WERI-Rb-1 (cell line): ENCODE measurements around the gene TNRC18.

Experiments
- DNase-seq: peaks from one replicate; pipeline ENCODE4 v3.0.0-alpha.2; 2020
- H3K27ac ChIP-seq: fragments of 250-450 bp; sonication (Bioruptor Pico); 2 replicates; pipeline ENCODE4 v1.5.1; 2020; ENCODE audit warnings: mild to moderate bottlenecking, moderate library complexity
- H3K27me3 ChIP-seq: fragments of 250-450 bp; sonication (Bioruptor Pico); 2 replicates; pipeline ENCODE4 v1.5.1; 2021; ENCODE audit warnings: mild to moderate bottlenecking, low read depth, moderate library complexity; ENCODE audit not compliant: insufficient read depth, severe bottlenecking
- H3K36me3 ChIP-seq: fragments of 250-450 bp; sonication (Bioruptor Pico); 2 replicates; pipeline ENCODE4 v1.5.1; 2020; ENCODE audit warnings: mild to moderate bottlenecking, moderate library complexity
- H3K4me3 ChIP-seq: 2 replicates; pipeline ENCODE4 v1.5.1; 2011; ENCODE audit warnings: low read depth, mild to moderate bottlenecking, control low read depth, low read length
- H3K9me3 ChIP-seq: fragments of 250-450 bp; sonication (Bioruptor Pico); 2 replicates; pipeline ENCODE4 v1.5.1; 2021; ENCODE audit warnings: mild to moderate bottlenecking, moderate library complexity; ENCODE audit not compliant: severe bottlenecking
- CTCF ChIP-seq: IDR thresholded peaks from 2 replicates; pipeline ENCODE4 v1.5.1; 2011; ENCODE audit warnings: low read depth, mild to moderate bottlenecking, control low read depth, inconsistent platforms, low read length

TNRC18 gene

GRCh38 chr7:5423976-5424748, 528 bp upstream of the TNRC18 start:
- H3K9me3 ChIP-seq, result no peaks in the 10 kb centered on the region
- peak overlapping the region; percentile 72 for H3K4me3 ChIP-seq
- H3K27ac ChIP-seq, result peak overlapping the region; percentile 94
- H3K36me3 ChIP-seq, result peaks cover 3% of the 10 kb centered on the region; the same call in 1 of the 2 replicates
- peak; percentile 96 for DNase-seq
- peaks cover 38% of the 10 kb centered on the region for H3K27me3 ChIP-seq
- no peak for TF ChIP-seq CTCF

- Histone ChIP-seq H3K4me3 (peak overlapping the region; percentile 86), H3K27me3 (peaks cover 47% of the 10 kb centered on the region), H3K36me3 (no peaks in the 10 kb centered on the region; the same call in 1 of the 2 replicates), H3K27ac (peak overlapping the region; percentile 97), H3K9me3 (no peaks in the 10 kb centered on the region)
- DNase-seq, result no peak
- no peak for TF ChIP-seq CTCF
These were observed 983 bp downstream of the TNRC18 start for GRCh38 chr7:5422396-5423305.

- no peaks in the 10 kb centered on the region for H3K36me3 ChIP-seq
- H3K27me3 ChIP-seq, result peaks cover 47% of the 10 kb centered on the region
- no peak for DNase-seq
- no peak for TF ChIP-seq CTCF
- H3K27ac ChIP-seq, result peak overlapping the region; percentile 97
- H3K4me3 ChIP-seq, result peak overlapping the region; percentile 86
- H3K9me3 ChIP-seq, result no peaks in the 10 kb centered on the region
These were observed 1.8 kb downstream of the TNRC18 start for GRCh38 chr7:5421714-5422395.

- H3K9me3 ChIP-seq, result no peaks in the 10 kb centered on the region
- TF ChIP-seq CTCF, result no peak
- peak overlapping the region; percentile 86 for H3K4me3 ChIP-seq
- no peak for DNase-seq
- no peaks in the 10 kb centered on the region for H3K36me3 ChIP-seq
- H3K27ac ChIP-seq, result no peak overlapping the region
- H3K27me3 ChIP-seq, result peaks cover 47% of the 10 kb centered on the region
These were observed 2.5 kb downstream of the TNRC18 start for GRCh38 chr7:5420881-5421713.
